HG02938 (cell line): ENCODE results near the gene AOPEP.

ENCODE experiments used
- ATAC-seq: cut with Tn5 transposase; IDR thresholded peaks from one replicate; pipeline ENCODE4 v1.9.1; 2021; ENCODE audit warnings: mild to moderate bottlenecking, moderate library complexity; ENCODE audit not compliant: unreplicated experiment

AOPEP gene

DNA sequence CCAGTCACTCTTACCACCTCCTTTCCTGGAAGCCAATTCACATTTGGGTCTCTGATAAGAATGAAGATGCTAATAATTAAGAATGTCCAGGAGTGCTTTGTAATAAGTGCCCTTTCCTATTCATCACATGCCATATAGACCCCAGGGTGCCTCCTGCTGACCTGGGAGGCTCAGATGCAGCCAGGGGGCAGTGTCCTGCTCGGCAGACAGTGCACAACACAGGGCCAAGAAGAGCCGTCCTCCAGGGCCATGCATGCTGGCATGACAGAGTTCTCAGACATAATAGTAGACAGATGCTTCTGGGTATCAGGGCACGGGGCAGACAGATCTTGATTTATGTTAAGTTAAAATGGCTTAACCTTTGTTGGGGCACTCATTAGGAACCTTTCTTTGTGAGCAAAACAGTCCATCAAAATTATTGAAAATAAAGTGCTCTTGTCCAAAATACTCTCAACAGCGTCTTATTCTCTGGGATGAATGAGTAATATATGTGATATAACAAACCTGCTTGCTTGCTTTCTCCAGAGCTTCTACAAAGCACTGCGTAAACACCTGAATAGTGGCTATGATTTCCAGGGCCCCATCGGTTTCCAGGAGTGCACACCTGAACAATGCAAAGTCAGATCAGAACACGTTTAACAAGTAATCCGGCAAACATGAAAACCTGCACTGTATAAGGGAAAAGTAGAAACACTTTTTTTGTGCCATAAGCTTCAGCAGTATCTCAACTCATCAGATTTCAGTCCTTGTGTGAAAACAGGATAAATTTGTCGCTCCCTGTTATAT is 398.3 kb downstream of the AOPEP start:
- no peak for ATAC-seq

DNA sequence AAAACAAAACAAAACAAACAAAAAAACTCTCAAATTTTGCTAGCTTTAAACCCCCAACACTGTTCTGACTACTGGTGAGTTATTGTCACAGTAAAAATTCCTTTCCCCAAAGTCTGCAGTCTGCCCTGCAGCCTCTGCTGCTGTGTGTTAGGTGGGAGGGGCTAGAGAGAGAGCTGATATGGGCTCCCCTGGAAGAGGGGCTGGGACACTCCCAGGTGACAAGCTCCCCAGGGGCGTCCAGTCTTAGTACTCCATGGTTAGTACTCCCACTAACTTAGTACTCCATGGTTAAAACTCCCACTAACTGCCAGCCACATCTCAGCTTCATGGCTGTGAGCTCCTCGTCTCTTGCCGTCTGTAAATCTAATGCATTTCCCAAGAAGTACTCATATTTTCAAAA is 399.2 kb downstream of the AOPEP start:
- no peak for ATAC-seq

DNA sequence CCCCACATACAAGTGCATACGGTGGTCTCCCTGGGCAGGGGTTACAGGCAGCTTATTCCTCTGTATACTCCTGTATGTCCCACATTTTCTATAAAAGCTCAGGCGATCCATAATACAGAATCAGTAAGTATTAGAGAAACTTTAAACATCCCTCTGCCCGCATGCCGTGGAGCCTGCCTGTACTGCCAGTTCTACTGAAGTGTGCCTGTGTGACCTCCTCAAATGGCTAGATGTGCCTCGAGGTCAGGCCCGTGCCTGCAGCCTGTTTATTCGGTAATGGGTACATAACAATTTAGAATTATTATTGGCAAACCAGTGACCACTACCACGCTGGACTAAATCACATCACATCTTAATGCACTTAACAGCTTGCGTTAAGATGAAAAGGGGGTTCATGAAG is 400.2 kb downstream of the AOPEP start:
- no peak for ATAC-seq

DNA sequence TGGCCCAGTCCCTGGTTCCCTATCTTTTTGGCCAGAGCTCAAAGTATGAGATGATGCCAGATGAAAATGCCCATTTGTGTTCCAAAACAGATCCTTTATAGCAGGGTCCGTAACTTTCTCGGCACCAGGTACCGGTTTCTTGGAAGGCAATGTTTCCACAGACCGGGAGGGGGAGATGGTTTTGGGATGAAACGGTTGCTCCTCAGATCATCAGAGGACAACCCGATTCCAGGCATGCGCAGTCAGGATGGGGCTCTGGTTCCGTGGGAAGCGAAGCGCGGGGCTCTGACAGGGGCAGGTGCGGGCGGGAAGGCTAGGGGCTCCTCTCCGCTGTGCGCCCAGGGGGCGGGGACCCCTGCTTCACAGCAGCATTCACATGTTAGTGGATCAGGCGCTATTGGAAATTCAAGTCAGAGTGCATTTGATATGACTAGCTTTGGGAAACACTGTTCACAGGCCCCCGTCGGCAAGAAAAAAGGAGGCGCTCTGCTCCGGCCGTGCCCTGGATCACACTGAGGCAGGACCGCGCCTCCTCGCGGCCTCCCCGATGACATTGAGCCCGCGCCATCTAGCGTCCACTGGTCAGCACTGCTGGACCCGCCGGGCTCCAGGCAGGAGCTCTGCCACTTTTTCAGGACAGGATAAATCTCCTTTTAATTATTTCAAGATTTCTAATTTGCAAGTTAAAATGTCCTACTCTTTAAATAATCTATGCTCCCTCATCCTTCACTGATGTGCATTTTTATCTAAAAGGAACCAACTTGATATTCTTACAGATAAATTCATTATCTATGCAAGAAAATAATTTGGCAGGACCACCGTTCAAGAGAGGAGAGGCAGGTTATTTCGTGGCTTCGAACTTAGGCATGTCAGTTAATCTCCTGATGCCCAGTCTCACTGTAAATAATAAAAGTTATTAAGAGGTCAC is 401.0 kb downstream of the AOPEP start:
- no peak for ATAC-seq

DNA sequence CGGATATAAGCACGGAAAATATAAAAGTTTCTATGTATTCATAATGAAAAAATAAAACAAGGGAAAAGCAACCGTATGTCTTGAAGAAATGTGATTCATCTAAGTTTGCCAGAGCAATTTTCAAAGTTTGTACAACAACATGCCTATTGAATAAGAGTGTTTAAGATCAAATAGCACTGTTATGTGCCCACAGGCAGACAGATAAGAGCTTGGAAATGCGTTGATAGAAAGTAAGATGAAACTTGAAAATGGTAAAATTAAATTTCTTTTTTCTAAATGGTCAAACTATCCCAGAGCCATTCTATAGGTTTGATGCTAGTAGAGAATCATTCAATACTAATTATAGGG is 401.7 kb downstream of the AOPEP start:
- no peak for ATAC-seq

DNA sequence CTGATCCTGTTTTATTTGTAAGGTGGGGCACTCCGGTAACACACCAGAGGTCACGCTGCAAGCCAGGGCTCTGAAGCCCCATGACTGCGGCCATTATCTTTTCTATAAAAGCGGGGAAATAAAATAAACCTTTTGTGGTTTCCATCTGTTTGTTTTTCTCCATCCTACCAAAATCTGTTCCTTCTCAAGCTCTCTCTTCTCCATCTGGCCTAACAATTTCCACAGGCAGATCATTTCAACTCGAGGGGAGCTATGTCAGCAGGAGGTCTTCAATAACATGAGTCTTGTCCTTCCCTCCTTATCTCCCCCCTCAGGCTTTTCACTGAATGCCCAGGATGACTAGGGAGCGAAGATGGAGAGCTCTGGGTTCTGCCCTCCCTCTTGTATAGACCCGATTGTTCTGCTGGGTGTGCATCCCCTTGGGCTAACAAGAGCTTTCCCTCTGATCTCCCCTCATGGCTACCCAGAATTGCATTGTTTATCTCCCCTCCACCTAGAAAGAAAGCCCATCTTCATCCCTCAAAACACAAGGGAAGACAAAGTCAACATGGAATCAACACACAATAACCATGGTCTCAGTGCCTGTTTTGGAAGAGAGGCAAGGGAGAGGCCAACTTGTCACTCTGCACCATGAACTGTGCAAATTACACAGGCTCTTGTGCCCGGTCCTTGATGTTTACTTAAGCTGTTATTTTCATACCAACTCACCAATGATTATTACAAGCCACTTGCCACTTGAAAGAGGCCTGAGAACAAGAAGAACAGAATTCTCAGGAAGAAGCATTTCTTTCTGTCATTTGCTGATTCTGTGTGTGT is 403.2 kb downstream of the AOPEP start:
- ATAC-seq: no peak

DNA sequence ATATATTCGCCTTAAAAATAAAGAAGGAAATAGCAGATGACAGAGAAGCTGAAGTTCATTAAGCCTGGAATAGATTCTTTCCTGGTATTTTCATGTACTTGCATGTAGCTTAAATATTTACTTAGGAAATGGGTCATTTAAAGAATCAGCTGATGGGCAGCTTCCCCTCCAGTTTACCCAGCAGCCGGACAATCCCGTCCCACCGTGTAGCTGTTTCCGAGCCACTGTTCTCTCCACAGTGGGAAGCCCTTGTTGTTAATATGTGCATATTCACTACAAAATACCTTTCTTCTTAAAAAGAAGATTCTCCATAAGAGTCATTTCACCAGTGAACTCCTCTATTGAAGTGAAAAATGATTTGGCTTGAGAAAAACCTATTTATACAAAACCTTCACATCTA is 404.0 kb downstream of the AOPEP start:
- ATAC-seq: no peak

DNA sequence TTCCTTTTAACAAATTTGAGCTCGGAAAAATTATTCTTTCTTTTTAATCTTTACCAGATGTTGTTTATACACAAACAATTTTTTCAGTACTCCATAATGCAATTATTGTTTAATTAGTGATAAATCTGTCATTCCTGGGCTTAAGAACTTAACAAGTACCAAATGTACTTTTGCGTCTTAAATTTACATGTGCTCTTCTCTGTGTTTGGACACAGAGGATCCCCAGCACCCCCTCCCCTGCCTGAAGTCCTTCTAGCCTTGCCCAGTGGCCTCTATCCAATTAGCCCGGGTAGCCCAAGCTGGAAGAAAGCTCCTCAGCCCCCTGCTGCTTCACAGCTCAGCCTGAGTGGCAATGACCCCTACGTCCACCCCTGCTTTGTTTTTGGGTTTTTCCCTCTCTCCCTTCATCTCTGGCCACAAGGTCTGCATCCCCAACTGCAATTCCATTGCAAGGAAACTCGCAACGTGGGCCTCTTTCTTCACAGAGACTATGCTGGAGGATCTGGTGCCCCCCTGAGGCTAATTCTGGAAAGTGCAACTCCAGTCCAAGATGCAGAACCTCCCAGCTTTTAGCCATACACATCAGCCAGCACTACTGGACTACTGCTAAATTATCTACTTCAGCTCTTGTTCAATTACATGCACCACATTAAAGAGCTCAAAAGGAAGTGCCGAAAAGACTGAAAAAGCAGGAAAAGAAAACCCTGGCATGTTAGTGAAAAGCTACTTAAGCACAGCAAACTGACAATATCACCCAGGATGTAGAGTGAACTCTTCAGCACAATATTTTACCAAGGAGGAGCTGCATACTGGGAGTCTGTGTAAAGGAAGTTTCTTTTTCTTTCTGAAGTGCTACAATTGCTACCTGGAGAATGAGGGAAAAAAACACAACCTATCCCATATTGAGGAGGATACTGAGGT is 404.8 kb downstream of the AOPEP start:
- ATAC-seq: no peak

DNA sequence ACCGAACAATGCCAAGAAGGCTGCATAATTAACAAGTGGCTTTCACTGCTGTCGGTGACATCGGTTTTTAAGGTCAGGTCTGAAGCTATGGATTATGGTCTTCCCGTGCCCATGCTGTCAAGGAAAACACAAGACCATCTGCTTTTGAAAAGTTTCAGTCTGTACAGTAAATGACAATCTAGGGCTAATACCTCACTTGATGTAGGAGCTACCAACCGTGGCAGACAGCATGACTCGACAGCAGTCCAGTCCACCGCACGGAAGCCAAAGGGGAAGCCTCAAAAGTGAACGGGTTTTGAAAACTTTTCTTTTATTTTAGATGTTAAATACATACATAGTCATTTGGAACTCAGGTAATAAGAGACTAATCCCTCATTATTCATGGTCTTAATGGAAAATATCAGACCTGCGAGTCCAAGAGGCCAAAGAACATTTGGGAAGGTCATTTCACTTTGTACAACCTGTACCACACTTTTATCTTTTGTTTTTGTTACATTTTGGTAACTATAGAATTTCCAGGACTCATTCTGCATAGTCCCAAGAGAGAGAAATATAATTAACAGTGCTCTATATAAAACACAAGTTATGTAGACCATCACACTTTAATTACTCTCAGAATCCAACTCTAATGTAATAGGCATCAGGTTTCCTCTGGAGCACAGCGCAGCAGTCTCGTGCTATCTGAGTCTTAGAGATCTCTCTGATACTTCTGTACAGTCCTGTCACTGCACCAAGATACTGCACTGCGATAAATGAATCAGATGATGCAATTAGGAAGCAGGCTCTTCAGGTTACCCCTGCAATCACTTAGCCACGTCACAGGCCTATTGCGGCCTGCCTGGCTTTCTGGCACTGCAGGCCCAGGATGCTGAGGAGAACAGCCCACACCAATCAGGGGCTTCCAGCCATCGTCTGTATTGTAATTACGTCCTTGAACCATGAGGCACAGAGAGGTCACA is 406.1 kb downstream of the AOPEP start:
- ATAC-seq: no peak

DNA sequence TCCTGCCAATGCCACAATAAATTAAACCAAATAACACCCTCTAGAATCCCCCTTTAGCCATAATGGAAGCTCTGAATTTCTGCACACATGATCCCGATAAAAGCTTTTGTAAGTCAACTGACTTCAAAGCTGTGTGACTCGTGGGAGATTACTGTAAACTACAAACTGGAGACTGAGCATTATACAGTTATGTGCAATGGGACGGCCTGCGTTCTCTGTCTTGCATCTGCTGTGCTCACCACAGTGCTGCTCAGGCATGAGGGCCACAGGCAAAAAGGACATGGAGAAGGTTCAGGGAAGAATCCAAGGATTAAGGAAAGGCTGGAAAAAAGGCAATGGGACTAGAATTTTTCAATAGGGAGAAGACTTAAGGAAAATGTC is 406.8 kb downstream of the AOPEP start:
- no peak for ATAC-seq

DNA sequence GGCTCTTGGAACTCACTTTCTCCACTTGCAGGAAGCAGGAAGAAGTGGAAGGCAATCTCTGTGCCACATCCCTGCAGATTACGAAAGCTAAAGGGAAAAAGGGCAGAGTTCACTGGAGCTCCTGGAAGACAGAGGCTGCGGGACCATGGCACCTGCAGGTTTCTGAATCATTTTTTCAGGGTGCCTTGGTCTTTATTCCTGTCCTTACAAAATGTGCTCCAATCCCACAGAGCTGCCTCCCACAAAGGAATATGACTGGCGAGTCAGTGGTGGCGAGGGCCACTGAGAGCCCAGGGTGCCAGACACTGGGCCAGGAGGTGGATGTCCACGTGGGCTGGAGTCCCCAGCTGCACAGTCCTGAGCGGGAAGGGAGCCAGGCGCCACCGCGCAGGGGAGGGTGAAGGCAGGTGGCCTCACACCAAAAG is 408.0 kb downstream of the AOPEP start:
- ATAC-seq: no peak

DNA sequence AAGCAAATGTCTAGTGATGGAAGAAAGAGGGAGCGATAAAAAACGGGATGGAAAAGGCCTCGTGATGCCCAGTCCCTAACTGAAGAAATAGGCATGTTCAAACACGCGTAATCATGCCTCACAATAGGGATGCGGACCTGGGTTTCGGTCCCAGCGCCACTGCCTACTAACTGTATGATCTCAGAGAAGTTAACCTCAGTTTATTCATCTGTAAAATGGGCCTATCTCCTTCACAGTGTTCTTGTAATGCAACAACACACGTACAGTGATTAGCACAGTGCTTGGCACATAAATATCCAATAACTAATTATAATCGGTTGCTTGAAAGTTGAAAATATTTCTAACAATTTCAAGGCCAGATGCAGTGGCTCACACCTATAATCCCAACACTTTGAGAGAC is 409.3 kb downstream of the AOPEP start:
- no peak for ATAC-seq
